AG08396 (cell line): ENCODE measurements around the gene NPW.
"Not testable (repeated sequence)": the region's sequence is repeated elsewhere in the genome, so short reads cannot be mapped to it uniquely, and the experiment has no call there.

ENCODE experiments used
- DNase-seq: peaks from one replicate; pipeline ENCODE4 v3.0.0; 2012; ENCODE audit warnings: low spot score, mixed read lengths

NPW gene

DNA sequence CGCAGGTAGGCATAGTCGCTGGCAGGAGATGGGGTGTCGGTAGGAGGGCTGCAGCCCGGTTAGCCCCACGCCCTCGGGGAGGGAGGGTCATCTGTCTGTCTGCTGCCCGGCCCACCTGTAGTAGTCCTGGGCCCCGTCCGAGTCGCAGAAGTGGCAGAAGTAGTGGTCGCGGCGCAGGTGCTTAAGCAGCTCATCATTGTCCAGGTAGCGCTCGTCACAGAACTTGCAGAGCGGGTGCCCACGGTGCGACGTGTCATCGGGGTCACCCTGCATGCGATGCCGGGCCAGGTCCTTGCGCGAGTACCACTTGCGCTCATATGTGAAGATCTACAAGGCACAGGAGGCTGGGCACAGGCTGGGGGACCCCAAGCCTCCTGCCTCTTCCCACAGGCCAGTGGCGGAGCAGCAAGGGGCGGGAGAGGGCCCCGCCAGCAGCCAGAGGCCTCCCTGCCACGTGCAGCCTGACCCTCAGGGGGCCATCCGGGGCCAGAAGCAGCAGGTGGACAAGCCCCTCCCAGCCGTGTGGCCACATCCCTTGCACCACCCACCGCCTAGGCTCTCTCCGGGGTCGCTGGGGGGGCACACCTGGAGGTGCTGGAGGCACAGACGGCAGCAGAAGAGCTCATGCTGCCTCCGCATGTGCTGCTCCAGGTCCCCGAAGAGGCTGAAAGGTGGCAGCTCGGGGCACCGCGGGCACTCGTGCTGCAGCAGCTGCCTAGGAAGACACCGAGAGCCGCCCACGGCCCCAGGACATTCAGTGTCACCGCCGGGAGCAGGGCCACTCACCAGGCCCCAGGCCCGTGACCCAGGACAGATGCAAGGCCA is 17.0 kb upstream of the NPW start:
- DNase-seq = no peak

GRCh38 chr16:2003231-2003826 is 16.3 kb upstream of the NPW start:
- DNase-seq = no peak

DNA sequence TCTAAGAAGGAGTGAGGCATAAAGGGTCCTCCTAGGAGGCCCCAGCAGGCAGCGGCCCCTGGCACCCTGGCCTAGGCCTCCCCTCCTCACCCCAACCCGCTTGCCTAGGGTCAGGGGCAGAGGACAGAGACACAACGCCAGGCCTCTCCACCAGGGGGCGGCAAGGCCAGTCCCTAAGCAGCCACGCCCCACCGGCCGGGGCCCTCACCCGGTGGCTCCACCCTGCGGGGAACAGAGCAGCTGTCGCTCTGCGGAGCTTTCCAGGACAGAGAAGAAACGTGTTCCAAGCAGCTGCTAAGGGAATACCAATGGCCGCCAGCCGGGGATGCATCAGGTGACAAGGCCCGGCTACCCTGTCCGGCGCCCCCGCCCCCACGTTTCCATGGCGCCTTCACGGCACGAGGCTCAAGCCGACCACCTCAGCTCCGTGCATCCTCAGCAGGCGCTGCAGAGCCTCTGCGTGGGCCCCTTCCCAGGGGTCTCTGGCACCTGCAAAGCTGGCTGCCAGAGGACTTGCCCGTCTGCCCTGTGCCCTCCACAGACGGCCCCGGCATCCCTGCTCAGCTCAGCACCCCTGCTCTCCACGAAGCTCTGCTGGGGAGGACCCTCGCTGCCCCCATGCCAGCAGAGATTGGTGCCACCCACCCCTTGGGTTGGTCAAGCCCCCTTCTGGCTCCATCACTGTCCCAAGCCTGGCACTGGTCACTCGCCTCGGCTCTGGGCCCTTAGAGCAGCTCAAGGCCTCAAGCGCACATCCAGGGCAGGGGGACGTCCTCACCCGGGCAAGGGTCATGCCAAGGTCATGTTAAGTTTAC is 15.6 kb upstream of the NPW start:
- DNase-seq = peak; percentile 95

GRCh38 chr16:2004795-2005517 is 14.6 kb upstream of the NPW start:
- no peak for DNase-seq

DNA sequence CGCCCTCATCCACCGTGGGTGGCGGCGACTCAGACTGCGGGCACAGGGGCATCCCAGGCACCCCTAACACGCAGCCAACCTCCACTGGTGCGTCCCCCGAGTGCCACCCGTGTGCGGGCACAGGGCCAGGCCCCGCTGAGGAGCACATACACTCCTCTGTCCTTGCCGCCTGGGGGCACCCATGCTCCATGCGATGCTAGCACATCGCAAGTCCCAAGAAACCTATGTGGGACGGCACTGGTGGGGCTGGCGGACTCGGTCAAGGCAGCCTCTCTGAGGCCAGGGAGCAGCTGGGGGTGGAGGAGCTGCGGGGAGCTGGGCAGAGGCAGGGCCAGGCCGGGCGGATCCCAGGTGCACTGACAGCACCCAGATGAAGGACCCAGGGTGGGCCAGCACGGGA is 13.9 kb upstream of the NPW start:
- no peak for DNase-seq

DNA sequence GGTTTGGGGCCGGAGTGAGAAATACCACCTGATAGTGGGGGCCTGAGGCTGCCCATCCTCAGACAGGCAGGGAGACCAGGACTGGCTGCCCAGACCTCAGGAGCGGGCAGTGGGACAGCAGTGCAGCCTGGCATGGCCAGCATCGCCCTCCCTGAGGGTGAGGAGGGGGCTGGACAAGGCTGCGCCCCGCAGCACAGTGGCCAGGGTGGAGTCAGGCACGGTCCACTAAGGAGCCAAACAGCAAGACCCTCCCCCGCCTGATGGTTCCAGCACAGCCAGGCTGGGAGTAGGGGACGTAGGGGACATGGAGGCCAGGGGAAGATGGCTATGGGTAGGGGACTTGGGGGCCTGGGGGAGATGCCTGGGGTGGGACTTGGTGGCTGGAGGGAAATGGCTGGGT is 13.3 kb upstream of the NPW start:
- DNase-seq = no peak

GRCh38 chr16:2007081-2007836 is 12.3 kb upstream of the NPW start:
- DNase-seq = no peak

DNA sequence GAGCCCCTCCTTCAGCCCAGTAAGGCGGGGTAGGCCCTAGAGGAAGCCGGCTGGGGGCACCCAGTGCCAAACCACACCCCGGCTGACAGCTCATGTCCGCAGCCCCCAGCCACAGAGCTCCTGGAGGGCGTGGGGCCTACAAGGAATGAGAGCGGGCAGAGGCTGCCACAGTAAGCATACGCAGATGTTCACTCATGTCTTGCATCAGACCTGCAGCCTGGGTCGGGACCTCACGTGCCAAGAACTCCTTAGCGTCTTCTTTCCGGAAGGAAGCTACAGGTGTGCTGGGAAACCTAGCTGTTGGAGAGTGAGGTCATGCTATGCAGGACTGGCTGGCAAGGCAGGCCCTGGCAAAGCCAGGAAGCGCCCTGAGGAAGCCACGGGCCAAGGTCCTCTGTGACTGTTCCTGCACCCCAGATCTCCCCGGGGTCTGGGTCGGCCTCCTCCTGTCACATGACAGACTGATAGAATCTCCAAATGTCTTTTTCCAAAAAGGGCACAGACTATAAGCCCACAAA is 11.5 kb upstream of the NPW start:
- no peak for DNase-seq

GRCh38 chr16:2008631-2009163 is 10.9 kb upstream of the NPW start:
- DNase-seq = peak; percentile 77

DNA sequence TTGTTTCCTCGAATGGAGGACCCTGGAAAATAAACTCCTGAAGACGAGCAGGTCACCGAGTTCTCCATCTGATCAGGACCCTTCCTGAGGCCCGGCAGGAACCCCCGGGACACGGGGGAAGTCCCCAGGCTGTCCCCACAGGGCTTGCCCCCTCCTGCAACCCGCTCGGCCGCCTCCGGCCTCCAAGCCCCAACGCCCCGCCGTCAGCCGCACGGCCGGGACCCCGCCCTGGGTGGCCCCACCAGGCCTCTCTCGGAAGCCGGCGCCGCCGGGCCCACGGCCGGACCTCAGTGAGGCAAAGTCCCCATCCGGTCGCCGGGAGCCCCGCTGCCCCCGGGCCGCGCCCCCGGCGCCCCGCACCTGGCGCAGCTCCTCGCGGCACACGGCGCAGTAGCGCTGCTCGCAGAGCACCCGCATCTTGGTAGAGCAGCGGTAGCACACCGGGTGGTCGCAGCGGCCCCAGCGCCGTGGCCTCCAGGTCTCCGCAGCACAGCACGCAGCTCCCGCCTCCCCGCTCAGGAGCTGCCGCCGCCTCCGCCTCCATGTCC is 10.3 kb upstream of the NPW start:
- DNase-seq = no peak

DNA sequence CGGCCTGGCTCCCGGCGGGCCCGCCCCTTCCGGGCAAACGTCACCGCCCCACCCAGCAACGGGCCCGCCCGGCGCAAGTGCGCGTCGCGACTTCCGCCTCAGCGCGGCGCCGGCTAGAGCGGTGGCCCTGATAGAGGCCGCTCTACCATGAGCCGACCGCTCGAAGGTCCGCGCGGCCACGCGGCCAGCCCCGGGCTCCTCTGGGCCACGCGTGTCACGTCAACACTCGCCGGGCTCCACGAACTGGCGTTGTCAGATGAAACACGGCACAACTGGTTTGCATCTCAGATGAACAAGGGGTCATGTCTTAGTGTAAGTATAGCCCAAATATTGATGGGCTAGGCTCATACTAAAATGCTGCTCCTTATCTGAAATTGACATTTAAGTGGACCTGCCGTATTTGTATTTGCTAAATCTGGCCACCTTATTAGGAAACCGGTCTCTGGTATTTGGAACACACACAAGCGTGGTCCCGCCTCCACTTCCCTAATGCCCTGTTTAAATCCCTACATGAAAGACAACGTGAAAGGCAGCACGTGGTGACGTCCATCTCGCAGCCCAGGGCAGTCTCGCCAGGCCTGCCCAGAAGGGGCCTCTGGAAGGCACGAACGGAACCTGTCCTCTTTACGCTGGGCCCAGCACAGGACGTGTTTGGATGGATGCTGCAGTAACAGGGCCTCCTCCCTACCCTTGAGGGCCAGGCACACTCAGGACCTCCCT is 9.6 kb upstream of the NPW start, which contains the start of gene ZNF598:
ZNF598 (minus strand) TSS at position 31 of the 720 bp plus-strand sequence.
- peak; percentile 96 for DNase-seq

- not testable (repeated sequence) for DNase-seq
Observed at GRCh38 chr16:2011726-2012125, 7.9 kb upstream of the NPW start.

- no peak for DNase-seq
Observed at GRCh38 chr16:2013527-2013926, 6.1 kb upstream of the NPW start.

- DNase-seq = no peak
Observed at GRCh38 chr16:2015117-2015946, 4.3 kb upstream of the NPW start.

DNA sequence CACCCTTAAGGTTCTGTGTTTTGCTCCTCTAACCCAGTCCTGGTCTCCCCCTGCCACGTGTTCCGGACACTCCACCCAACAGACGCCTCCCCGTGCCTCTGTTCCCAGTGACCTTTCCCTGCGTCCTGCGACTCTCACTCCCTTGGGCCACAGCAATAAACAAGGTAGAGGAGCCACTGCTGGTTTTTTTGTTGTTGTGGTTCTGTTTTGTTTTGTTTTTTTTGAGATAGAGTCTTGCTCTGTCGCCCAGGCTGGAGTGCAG is 3.7 kb upstream of the NPW start:
- DNase-seq = no peak

GRCh38 chr16:2016407-2016922 is 3.1 kb upstream of the NPW start:
- no peak for DNase-seq

DNA sequence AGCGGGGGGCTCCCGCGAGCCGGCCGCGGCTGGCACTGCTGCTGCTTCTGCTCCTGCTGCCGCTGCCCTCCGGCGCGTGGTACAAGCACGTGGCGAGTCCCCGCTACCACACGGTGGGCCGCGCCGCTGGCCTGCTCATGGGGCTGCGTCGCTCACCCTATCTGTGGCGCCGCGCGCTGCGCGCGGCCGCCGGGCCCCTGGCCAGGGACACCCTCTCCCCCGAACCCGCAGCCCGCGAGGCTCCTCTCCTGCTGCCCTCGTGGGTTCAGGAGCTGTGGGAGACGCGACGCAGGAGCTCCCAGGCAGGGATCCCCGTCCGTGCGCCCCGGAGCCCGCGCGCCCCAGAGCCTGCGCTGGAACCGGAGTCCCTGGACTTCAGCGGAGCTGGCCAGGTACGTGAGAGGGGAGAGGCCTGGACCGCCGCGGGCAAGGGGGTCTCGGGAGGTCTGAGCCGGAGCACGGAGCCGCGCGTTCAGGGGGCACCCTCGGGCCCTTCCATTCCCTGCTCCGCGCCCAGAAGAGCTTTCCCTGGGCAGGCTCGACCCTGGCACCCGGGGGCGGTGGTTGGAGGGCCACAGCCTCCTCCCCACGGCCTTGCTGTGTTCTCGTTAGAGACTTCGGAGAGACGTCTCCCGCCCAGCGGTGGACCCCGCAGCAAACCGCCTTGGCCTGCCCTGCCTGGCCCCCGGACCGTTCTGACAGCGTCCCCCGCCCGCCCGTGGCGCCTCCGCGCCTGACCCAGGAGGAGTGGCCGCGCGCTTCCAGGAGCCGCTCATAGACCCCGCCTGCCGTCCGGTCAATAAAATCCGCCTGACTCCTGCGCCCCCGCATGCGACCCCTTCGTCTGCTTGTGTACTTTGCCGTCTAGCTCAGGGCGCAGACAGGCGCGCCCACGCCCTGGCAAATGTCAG is 591 bp downstream of the NPW start:
- DNase-seq = no peak

DNA sequence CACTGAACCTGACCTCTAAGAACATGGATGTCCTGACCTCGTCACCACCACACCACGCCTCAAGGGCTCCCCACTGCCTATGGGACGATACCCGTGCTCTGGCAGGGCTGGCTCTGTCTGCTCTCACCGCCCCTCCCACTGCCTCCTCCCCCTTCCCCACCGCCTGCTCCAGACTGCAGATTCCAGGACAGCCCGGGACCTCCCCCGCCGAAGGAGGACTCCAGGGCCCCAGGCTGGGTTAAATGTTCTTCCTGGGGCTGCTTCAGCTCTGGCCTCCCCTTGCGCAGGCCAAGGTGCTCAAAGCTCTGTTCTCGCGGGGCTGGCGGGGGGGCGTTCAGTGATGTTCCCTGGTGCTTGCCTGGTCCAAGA is 3.1 kb downstream of the NPW start:
- DNase-seq = peak; percentile 75
